8988T (cell line): Measurements from ENCODE around the gene SLC6A8.
"Not testable (repeated sequence)": the region's sequence is repeated elsewhere in the genome, so short reads cannot be mapped to it uniquely, and the experiment has no call there.

Experiments used
- DNase-seq: peaks from one replicate; pipeline ENCODE4 v3.0.0; 2011

Gene SLC6A8

GRCh38 chrX:153694256-153694655 is 6.5 kb downstream of the SLC6A8 start:
- DNase-seq, result not testable (repeated sequence)

GRCh38 chrX:153694687-153695270 is 7.1 kb downstream of the SLC6A8 start:
- no peak for DNase-seq

GRCh38 chrX:153696100-153696499 is 8.4 kb downstream of the SLC6A8 start:
- no peak for DNase-seq

- DNase-seq, result not testable (repeated sequence)
Measured at GRCh38 chrX:153696538-153696937, 8.8 kb downstream of the SLC6A8 start.

DNA sequence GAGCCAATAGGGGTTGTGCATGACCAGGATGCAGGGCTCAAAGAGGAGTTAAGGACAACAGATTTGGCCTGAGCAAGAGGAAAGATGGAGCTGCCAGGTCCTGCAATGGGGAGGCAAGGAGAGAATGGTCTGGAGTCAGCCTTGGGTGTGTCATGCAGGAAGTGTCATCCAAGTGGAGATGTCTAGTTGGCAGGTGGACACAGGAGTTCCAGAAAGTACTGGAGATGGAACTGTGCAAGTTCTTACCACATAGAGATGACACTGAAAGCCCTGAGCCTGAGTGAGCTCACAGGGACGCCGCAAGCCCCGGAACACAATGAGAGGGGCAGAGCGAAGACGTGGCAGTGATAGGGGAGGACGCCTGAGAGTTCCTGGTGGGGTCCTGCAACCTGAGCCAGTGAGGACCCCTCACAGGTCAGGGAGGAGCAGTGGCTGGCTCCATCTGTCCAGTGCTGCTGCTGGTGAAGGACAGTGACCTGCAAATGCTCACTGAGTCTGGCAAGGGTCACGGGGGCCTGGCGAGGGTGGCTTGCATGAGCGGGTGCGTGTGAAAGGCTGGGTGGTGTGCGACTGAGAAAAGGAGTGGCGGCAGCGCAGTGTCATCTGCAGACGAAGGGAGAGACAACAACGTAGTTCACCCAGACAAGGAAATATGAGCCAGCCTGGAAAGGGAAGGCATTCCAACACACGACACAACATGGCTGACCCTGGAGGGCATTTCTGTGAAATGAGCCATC is 9.4 kb downstream of the SLC6A8 start:
- not testable (repeated sequence) for DNase-seq

DNA sequence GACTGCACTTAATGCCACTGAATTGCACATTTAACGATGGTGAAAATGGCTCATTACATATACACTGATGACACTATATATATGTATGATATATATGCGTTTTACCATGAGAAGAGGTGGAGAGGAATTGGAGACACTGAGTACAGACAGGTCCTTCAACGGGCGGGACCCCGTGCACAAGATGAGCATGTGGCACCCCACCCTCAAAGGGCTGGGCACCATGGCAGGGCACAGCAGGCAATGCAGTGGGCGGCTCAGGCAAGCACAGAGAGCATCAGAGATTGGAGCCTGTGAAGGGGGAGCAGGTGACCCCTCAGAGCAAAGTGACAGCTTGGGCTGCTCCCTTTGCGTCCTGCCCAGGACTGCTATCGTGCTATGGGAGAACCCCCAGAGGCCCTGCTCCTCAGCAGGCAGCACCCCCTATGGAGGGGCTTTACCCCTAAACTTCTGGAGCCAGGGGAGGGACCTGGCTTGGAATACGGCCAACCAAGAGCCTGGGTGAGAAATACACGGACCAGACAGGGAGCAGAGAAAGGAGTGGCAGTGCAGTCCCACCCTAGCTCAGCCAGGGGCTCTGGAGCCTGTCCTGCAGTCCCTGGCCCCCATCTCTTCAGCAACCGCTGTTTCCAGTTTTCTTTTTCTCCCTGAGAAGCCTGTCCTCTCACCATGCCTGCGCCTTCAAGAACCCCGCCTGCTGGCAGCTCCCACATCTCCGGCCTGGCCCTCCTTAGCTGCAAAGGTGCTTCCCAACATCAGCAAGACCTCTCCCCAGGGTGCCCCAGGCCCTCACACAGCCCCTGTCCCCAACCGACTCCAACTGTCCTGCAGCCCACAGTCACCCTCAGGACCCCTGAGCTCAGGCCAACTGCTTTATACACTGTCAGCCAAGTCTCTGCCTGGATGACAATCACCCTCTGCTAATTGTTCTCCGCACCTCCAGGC is 10.5 kb downstream of the SLC6A8 start:
- DNase-seq, result no peak

DNA sequence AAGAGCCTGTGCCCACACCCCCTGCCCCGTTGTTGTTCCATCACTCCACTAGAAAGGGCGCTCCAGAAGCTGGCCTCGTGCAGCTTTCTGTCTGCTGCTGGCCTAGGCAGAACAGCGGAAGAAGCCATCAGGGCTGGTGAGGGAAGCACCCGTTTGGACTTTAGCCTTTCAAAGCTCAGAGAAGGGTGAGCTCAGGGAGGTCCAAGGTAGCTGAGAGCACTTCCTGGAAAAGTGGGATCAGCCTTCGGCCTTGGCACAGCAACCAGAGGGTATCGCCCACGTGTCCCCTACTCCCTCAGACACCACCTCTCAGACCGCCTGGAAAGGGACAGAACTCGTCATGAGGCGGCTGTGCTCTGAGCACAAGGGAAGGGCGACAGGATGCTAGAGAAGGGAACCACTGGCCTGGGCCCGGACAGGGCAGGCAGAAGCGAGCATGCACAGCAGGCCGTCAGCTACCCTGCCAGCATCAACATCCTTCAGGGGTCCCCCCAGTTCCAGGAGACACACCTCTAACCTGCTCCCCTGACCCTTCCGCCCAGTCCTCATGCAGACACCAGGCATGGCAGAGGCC is 11.6 kb downstream of the SLC6A8 start:
- not testable (repeated sequence) for DNase-seq

- DNase-seq, result not testable (repeated sequence)
Measured at GRCh38 chrX:153699784-153700371, 12.2 kb downstream of the SLC6A8 start.

- DNase-seq, result no peak
Measured at GRCh38 chrX:153700376-153700945, 12.7 kb downstream of the SLC6A8 start.

GRCh38 chrX:153700967-153701366 is 13.2 kb downstream of the SLC6A8 start:
- DNase-seq, result no peak

GRCh38 chrX:153701706-153702105 is 14.0 kb downstream of the SLC6A8 start:
- DNase-seq, result no peak

DNA sequence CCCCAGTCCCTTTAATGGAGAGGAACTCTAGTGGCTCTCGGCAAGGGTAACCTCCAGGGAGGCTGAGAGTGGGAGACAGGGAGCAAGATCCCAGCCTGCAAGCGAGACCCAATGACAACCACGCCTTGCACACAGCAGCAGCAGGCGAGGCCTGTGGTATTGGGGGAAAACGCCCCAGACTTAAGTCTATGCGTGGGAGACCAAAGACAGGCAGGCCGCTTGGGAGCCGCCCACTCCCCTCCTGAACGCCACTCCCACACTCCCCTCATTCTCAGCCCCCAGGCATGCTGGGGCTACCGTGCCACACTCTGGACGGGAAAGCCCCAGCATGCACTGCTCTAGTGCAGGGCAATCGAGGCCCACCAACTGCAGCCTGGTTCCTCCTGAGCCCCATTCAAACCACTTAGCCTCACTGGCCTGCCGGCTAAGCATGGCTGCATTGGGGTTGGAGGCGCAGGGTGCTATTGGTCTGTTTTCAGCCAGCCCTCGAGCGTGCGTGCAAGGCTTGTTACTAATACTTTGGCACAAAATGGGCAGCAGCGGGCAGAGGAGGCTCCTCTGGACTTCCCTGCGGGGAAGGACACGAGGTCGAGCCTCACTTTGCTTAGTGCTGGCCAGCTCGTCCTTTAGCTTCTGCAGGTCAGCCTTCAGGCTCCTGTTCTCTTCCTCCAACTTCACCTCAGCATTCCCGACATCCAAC is 14.8 kb downstream of the SLC6A8 start:
- no peak for DNase-seq

- DNase-seq, result no peak
Measured at GRCh38 chrX:153703036-153703370, 15.3 kb downstream of the SLC6A8 start.

DNA sequence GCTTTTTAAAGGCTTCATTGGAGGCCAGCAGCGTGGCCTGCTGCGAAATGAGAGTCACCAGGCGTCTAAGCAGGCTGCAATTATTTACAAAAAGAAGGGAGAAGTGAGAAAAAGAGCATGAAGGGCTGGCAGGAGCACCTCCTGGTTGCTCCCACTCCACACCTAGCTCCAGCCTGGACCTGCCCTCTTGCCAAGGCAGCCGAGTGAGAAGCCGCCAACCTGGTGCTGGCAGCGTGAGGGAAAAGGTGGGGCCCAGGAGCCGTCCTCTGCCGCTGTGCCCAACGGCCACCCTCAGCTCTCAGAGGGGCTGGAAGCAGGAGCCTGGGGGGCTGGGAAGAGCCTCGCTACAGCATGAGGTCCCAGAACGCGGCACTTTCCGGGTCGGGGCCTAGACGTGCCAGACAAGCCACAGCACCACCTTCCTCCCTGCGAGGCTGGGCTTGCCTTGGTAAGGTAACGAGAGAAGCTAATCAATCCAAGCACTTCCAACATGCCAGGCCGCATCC is 16.3 kb downstream of the SLC6A8 start:
- no peak for DNase-seq

- not testable (repeated sequence) for DNase-seq
Measured at GRCh38 chrX:153704631-153705402, 17.1 kb downstream of the SLC6A8 start.

- not testable (repeated sequence) for DNase-seq
Measured at GRCh38 chrX:153705403-153706060, 17.8 kb downstream of the SLC6A8 start.

- DNase-seq, result no peak
Measured at GRCh38 chrX:153706799-153707198, 19.1 kb downstream of the SLC6A8 start.

GRCh38 chrX:153707406-153707805 is 19.7 kb downstream of the SLC6A8 start:
- DNase-seq, result no peak

DNA sequence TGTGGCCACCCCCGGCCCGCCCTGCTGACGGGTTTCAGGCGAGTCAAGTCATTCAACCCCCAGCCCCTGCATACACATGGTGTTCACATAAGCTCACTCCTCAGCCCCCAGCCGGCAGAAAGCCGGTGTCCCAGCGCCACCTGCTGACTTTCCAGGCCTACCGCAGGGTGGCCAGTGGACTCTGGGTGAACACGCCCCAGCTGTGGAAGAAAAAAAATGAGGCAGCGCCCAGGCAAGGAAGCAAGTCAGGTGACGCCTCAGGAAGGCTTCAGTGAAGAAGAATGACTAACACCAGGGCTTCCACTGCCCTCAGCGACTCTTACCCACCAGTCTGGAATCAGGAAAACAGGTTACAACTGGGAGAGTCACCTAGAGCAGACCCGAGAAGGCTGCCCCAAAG is 20.7 kb downstream of the SLC6A8 start:
- peak; percentile 89 for DNase-seq
